22Rv1 (cell line): ENCODE results near the gene CLASP1.
A peak's percentile ranks its signal among the peaks of the same experiment; 100 is the strongest.

Source experiments
- H3K27ac ChIP-seq: fragments of 450-650 bp; 2 replicates; pipeline ENCODE4 v1.5.1; 2017
- ZFX ChIP-seq: fragments of 450-650 bp; IDR thresholded peaks from 2 replicates; pipeline ENCODE4 v1.6.1; 2017; ENCODE audit warnings: antibody characterized with exemption, borderline replicate concordance
- TF ChIP-seq, protein P1 (sequence below): fragments of 450-650 bp; IDR thresholded peaks from 2 replicates; pipeline ENCODE4 v1.5.1; 2017; ENCODE audit warnings: mild to moderate bottlenecking

CLASP1 gene

GRCh38 chr2:121599963-121600651 lies 49.2 kb downstream of the CLASP1 start:
- no peak overlapping the region for H3K27ac ChIP-seq
- no peak for TF ChIP-seq ZFX
- TF ChIP-seq, protein P1, sequence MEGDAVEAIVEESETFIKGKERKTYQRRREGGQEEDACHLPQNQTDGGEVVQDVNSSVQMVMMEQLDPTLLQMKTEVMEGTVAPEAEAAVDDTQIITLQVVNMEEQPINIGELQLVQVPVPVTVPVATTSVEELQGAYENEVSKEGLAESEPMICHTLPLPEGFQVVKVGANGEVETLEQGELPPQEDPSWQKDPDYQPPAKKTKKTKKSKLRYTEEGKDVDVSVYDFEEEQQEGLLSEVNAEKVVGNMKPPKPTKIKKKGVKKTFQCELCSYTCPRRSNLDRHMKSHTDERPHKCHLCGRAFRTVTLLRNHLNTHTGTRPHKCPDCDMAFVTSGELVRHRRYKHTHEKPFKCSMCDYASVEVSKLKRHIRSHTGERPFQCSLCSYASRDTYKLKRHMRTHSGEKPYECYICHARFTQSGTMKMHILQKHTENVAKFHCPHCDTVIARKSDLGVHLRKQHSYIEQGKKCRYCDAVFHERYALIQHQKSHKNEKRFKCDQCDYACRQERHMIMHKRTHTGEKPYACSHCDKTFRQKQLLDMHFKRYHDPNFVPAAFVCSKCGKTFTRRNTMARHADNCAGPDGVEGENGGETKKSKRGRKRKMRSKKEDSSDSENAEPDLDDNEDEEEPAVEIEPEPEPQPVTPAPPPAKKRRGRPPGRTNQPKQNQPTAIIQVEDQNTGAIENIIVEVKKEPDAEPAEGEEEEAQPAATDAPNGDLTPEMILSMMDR = no peak

- no peak overlapping the region for H3K27ac ChIP-seq
- TF ChIP-seq, protein P1 = no peak
- TF ChIP-seq ZFX = no peak
Observed at GRCh38 chr2:121598087-121598486, 51.2 kb downstream of the CLASP1 start.

DNA sequence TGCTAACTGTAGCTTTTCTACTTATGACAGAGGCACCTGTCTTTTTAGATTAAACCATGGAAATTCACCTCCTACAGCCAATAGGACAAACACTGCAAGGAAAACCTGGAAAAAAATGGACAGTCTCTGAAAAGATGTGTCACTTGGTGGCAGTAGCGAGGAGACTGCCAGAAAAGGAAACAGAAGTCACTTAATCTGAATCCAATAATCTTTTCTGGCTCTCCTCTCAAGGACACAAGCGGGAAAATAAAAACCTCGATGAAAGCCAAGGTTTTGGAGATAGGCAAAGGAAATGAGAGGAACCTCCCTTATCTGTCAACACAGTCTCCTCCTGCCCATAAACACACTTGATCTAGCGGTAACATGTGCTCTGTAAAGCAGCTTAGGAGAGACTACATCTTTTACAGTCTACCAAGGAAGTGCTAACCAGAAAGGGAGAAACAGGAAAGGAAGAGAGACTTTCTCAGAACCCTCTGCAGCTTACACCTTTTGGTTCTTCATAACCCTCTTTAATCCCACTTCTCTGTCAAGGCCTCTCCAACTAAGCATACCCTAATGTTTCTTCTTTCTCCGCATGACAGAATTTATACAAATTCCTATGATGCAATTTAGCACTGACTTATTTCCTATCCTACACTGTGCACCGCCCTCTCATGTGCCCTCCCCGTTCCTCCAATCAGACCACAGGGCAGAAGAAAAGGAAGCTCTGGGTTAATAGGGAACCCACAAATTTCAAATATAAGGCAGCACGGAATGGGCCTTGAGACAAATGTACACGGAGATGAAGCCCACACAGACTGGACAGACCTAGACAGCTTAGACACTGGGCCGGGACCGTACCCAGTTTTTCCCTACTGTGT lies 52.8 kb downstream of the CLASP1 start:
- H3K27ac ChIP-seq = 0 out of 2 replicates have a peak overlapping the region, but pooled peaks have one; percentile 25
- TF ChIP-seq, protein P1 = peak; percentile 60
- TF ChIP-seq ZFX = no peak

DNA sequence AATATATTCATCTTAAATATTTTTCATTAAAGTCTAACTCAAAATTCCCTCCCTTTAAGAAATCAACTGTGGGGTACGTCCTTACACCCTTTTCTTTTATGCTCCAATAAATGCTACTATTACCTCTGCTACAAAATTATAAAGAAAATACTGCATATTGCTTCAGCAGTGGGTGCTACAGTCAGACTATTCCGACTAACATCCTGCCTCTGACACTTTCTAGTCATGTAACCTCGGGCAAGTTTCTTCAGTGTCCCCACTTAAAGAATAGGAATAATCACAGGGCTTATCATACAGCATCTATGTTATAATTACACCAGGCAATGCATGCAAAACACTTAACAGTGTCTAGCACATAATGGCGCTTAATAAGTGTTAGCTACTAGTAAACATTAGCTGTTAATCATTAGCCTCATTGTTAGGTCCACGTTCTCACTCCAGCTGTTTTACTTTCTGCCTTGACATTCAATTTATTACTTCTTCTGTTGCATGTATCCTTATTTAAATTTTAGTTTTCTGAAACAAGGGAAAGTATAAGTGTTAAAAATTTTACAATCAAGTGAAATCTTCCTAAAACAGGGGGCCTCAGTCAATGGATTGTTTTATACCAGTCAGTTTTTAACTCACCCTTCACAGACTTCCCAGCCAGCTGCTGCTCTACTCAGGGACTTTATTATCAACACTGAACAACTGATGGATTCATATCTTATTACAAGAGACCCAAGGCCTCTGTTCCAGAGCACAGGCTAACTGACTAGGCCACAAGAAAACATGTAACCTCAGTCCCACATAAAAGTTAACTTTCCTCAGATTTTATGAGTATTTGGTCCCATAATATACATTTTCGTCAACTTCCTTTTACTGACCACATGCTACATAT lies 54.0 kb downstream of the CLASP1 start:
- TF ChIP-seq ZFX = no peak
- TF ChIP-seq, protein P1 = no peak
- H3K27ac ChIP-seq = no peak overlapping the region

DNA sequence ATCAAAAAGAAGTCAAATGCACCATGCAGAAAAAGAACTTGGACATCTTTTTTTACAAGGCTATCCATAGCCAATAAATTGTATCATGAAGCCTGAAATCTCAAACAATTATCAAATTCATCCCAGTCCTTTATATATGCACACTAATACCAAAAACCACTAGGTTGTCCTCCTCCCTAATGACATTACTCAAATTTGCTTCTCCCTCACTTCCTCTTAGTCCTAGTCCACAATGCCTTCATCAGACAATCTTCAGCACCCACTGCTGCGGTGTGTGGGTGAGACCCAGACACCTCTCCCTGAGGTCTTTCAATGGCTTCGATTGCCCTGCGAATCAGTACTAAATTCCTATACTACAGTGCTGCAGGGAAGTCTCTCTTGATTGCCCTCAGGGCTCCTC lies 58.1 kb downstream of the CLASP1 start:
- no peak overlapping the region for H3K27ac ChIP-seq
- no peak for TF ChIP-seq ZFX
- TF ChIP-seq, protein P1 = no peak

GRCh38 chr2:121588357-121588756 lies 60.9 kb downstream of the CLASP1 start:
- H3K27ac ChIP-seq = no peak overlapping the region
- no peak for TF ChIP-seq ZFX

DNA sequence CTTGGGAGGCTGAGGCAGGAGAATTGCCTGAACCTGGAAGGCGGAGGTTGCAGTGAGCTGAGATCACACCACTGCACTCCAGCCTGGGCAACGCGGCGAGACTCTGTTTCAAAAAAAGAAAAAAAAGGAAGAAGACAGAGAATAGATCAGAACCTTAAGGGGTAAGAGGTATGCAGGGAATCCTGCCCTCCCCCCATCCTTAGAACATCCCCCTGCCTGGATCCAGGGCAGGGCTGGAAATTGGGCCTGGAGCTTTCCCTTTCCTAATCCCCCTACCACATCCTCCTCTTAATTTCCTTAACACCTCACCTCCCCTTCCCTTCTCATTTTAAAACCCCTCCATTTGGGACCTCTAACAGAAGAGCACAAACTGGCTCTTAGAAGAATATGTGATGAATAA lies 62.1 kb downstream of the CLASP1 start:
- no peak for TF ChIP-seq ZFX
- H3K27ac ChIP-seq = no peak overlapping the region
